Activated CD4-positive, alpha-beta memory T cell treated with anti-CD3 and anti-CD28 coated beads for 36 hours (primary cell): ENCODE results near the gene GGA1. TPM values are rescaled to one million over a fixed set of nuclear protein-coding genes. Genes with fewer than 3 reads are reported as not detected.

ENCODE experiments used
- CTCF ChIA-PET: fragments of 350-600 bp; sonication (Branson Sonifier 250); formaldehyde crosslinking; loops from one replicate; lab custom pipeline; 2021; ENCODE audit warnings: antibody characterized with exemption, inconsistent platforms; lab: Charles Lee
- POLR2A ChIA-PET: fragments of 350-600 bp; sonication (Branson Sonifier 250); formaldehyde crosslinking; loops from one replicate; lab custom pipeline; 2021; ENCODE audit warnings: antibody characterized with exemption; lab: Charles Lee
- DNase-seq: peaks from one replicate; pipeline ENCODE4 v3.0.0-alpha.2; 2020
- H3K27ac Mint-ChIP-seq: one replicate; pipeline ENCODE4 v1.8.0; 2021; ENCODE audit warnings: mixed read lengths
- H3K27me3 Mint-ChIP-seq: one replicate; pipeline ENCODE4 v1.8.0; 2021; ENCODE audit warnings: mixed read lengths
- H3K36me3 Mint-ChIP-seq: one replicate; pipeline ENCODE4 v1.8.0; 2021; ENCODE audit warnings: mixed read lengths
- H3K4me1 Mint-ChIP-seq: one replicate; pipeline ENCODE4 v1.8.0; 2021; ENCODE audit warnings: low read depth, mixed read lengths
- H3K4me3 Mint-ChIP-seq: one replicate; pipeline ENCODE4 v1.8.0; 2021; ENCODE audit warnings: mild to moderate bottlenecking, mixed read lengths
- H3K9me3 Mint-ChIP-seq: one replicate; pipeline ENCODE4 v1.8.0; 2021; ENCODE audit warnings: mixed read lengths
- intact Hi-C: fragments of 100-400 bp; cut with micrococcal nuclease; formaldehyde crosslinking; loops from one replicate; pipeline ENCODE4 v1.15.1; 2023
- total RNA-seq, 2 experiments: library from RNA; stranded (reverse); gene quantifications; one replicate each; pipeline ENCODE4 v1.2.3, GENCODE V29; 2021

Gene GGA1
- 10 to 100 TPM; 59.0 to 61.1 TPM for total RNA-seq

- H3K36me3 Mint-ChIP-seq, result no peaks in the 10 kb centered on the region
- no peaks in the 10 kb centered on the region for H3K9me3 Mint-ChIP-seq
- intact Hi-C loops, result loop anchor here (1.0 to 5.0 kb wide), 8 partner anchors 16 to 234 kb away; partner anchors contain the start of genes ANKRD54, GCAT and PDXP
- peak within 1 kb of the TSS; percentile 87 for H3K4me3 Mint-ChIP-seq
- no peaks in the 10 kb centered on the region for H3K27me3 Mint-ChIP-seq
- ChIA-PET CTCF (interaction anchor here (0.6 to 8.4 kb wide), 24 partner anchors 9 to 833 kb away, joined by 3 to 152 read pairs (median 6); partner anchors contain the start of genes IFT27, LGALS1, MFNG and PDXP), POLR2A (interaction anchor here (0.5 to 2.9 kb wide), 13 partner anchors 13 to 386 kb away, joined by 3 to 27 read pairs (median 5); partner anchors contain the start of genes LGALS1, NOL12, PDXP and SH3BP1)
- DNase-seq, result peak; percentile 97
- peaks cover 54% of the 10 kb centered on the region for H3K4me1 Mint-ChIP-seq
- peak within 1 kb of the TSS; percentile 99 for H3K27ac Mint-ChIP-seq
These were observed at the start of gene GGA1 for GRCh38 chr22:37608477-37609239. TSS of gene GGA1 (plus strand) at chr22:37608834. CDS start at chr22:37608861, 27 bp downstream.

- Mint-ChIP-seq H3K27me3 (peaks cover 50% of the 10 kb centered on the region), H3K36me3 (no peaks in the 10 kb centered on the region), H3K27ac (no peak overlapping the region), H3K9me3 (no peaks in the 10 kb centered on the region), H3K4me1 (peaks cover 22% of the 10 kb centered on the region), H3K4me3 (no peak overlapping the region)
- POLR2A ChIA-PET, result no interaction called here
- CTCF ChIA-PET, result interaction anchor here (3.8 to 15.3 kb wide), 2 partner anchors 8 to 14 kb away, joined by 33 to 612 read pairs; no protein-coding TSS in a partner anchor
- no peak for DNase-seq
- intact Hi-C loops, result no loop called here
These were observed 49.1 kb upstream of the GGA1 start for GRCh38 chr22:37559521-37559900.

- DNase-seq, result no peak
- no peak within 1 kb of the TSS for H3K27ac Mint-ChIP-seq
- H3K36me3 Mint-ChIP-seq, result no peaks in the 10 kb centered on the region
- peaks cover 52% of the 10 kb centered on the region for H3K27me3 Mint-ChIP-seq
- no peaks in the 10 kb centered on the region for H3K9me3 Mint-ChIP-seq
- CTCF ChIA-PET, result interaction anchor here (1.5 to 15.3 kb wide), 2 partner anchors 15 to 102 kb away, joined by 3 to 612 read pairs; no protein-coding TSS in a partner anchor
- POLR2A ChIA-PET, result no interaction called here
- intact Hi-C loops, result no loop called here
- H3K4me3 Mint-ChIP-seq, result peak within 1 kb of the TSS; percentile 54
- peaks cover 22% of the 10 kb centered on the region for H3K4me1 Mint-ChIP-seq
These were observed 48.6 kb upstream of the GGA1 start, which contains the start of gene CDC42EP1 for GRCh38 chr22:37559901-37560607. TSS of gene CDC42EP1 (plus strand) at chr22:37560480. CDS start at chr22:37566350, 5,870 bp downstream.

- Mint-ChIP-seq H3K4me1 (peaks cover 22% of the 10 kb centered on the region), H3K4me3 (peak overlapping the region; percentile 54), H3K9me3 (no peaks in the 10 kb centered on the region), H3K36me3 (no peaks in the 10 kb centered on the region), H3K27ac (no peak overlapping the region), H3K27me3 (peaks cover 49% of the 10 kb centered on the region)
- intact Hi-C loops, result no loop called here
- ChIA-PET CTCF (interaction anchor here (0.7 to 15.3 kb wide), 8 partner anchors 16 to 318 kb away, joined by 3 to 612 read pairs (median 4); no protein-coding TSS in a partner anchor), POLR2A (no interaction called here)
- no peak for DNase-seq
These were observed 47.9 kb upstream of the GGA1 start for GRCh38 chr22:37560608-37561211.

- Mint-ChIP-seq H3K27ac (no peak overlapping the region), H3K36me3 (no peaks in the 10 kb centered on the region), H3K4me3 (peak overlapping the region; percentile 54), H3K9me3 (no peaks in the 10 kb centered on the region), H3K4me1 (peaks cover 29% of the 10 kb centered on the region), H3K27me3 (peaks cover 48% of the 10 kb centered on the region)
- POLR2A ChIA-PET, result interaction anchor here (0.6 to 0.7 kb wide), 2 partner anchors 20 to 98 kb away, joined by 3 read pairs; no protein-coding TSS in a partner anchor
- CTCF ChIA-PET, result interaction anchor here (0.6 to 15.3 kb wide), 22 partner anchors 9 to 319 kb away, joined by 3 to 612 read pairs (median 4); partner anchors contain the start of genes GGA1 and MFNG
- peak; percentile 91 for DNase-seq
- intact Hi-C loops, result no loop called here
These were observed 47.2 kb upstream of the GGA1 start for GRCh38 chr22:37561212-37562048.

GRCh38 chr22:37562049-37562875 lies 46.4 kb upstream of the GGA1 start:
- H3K4me3 Mint-ChIP-seq, result no peak overlapping the region
- intact Hi-C loops, result no loop called here
- ChIA-PET CTCF (interaction anchor here (0.6 to 15.3 kb wide), 19 partner anchors 8 to 320 kb away, joined by 3 to 612 read pairs (median 4); partner anchors contain the start of genes GGA1 and MFNG), POLR2A (interaction anchor here (0.6 to 0.7 kb wide), 2 partner anchors 21 to 98 kb away, joined by 3 read pairs; no protein-coding TSS in a partner anchor)
- peaks cover 37% of the 10 kb centered on the region for H3K4me1 Mint-ChIP-seq
- H3K9me3 Mint-ChIP-seq, result no peaks in the 10 kb centered on the region
- no peak overlapping the region for H3K27ac Mint-ChIP-seq
- H3K27me3 Mint-ChIP-seq, result peaks cover 43% of the 10 kb centered on the region
- H3K36me3 Mint-ChIP-seq, result no peaks in the 10 kb centered on the region
- no peak for DNase-seq

- Mint-ChIP-seq H3K27me3 (peaks cover 40% of the 10 kb centered on the region), H3K9me3 (no peaks in the 10 kb centered on the region), H3K27ac (peak overlapping the region; percentile 40), H3K4me1 (peaks cover 41% of the 10 kb centered on the region), H3K4me3 (no peak overlapping the region), H3K36me3 (no peaks in the 10 kb centered on the region)
- no peak for DNase-seq
- ChIA-PET CTCF (interaction anchor here (0.7 to 15.3 kb wide), 7 partner anchors 10 to 617 kb away, joined by 3 to 612 read pairs (median 13); partner anchors contain the start of gene GGA1), POLR2A (interaction anchor here (0.6 to 0.8 kb wide), 2 partner anchors 20 to 29 kb away, joined by 3 read pairs; no protein-coding TSS in a partner anchor)
- intact Hi-C loops, result no loop called here
These were observed 45.2 kb upstream of the GGA1 start for GRCh38 chr22:37563153-37564081.

- H3K36me3 Mint-ChIP-seq, result no peaks in the 10 kb centered on the region
- H3K27ac Mint-ChIP-seq, result no peak overlapping the region
- peaks cover 34% of the 10 kb centered on the region for H3K27me3 Mint-ChIP-seq
- H3K4me3 Mint-ChIP-seq, result no peak overlapping the region
- intact Hi-C loops, result no loop called here
- ChIA-PET CTCF (interaction anchor here (1.0 to 15.3 kb wide), 4 partner anchors 19 to 92 kb away, joined by 3 to 612 read pairs (median 16); no protein-coding TSS in a partner anchor), POLR2A (interaction anchor here (0.8 kb wide), 1 partner anchor 21 kb away, joined by 3 read pairs; no protein-coding TSS in a partner anchor)
- DNase-seq, result no peak
- H3K4me1 Mint-ChIP-seq, result peaks cover 41% of the 10 kb centered on the region
- H3K9me3 Mint-ChIP-seq, result no peaks in the 10 kb centered on the region
These were observed 44.4 kb upstream of the GGA1 start for GRCh38 chr22:37564111-37564711.

- Mint-ChIP-seq H3K27ac (peak overlapping the region; percentile 57), H3K4me1 (peaks cover 38% of the 10 kb centered on the region), H3K27me3 (peaks cover 32% of the 10 kb centered on the region)
These were observed 42.8 kb upstream of the GGA1 start for GRCh38 chr22:37565830-37566229.

More at GRCh38 chr22:37565830-37566229, 42.8 kb upstream of the GGA1 start:
- no peaks in the 10 kb centered on the region for H3K36me3 Mint-ChIP-seq
- H3K9me3 Mint-ChIP-seq, result no peaks in the 10 kb centered on the region
- no peak for DNase-seq
- peak overlapping the region; percentile 18 for H3K4me3 Mint-ChIP-seq
- ChIA-PET POLR2A (interaction anchor here (1.3 to 2.7 kb wide), 6 partner anchors 16 to 402 kb away, joined by 3 to 18 read pairs (median 10); partner anchors contain the start of gene MFNG), CTCF (interaction anchor here (0.6 to 15.3 kb wide), 15 partner anchors 8 to 665 kb away, joined by 3 to 612 read pairs (median 11); partner anchors contain the start of gene MFNG)
- intact Hi-C loops, result loop anchor here (2.0 kb wide), 1 partner anchor 81 kb away; no protein-coding TSS in a partner anchor
